Measurements from ENCODE around the gene ACBD4. TPM values are rescaled to one million over a fixed set of nuclear protein-coding genes. Genes with fewer than 3 reads are reported as not detected.

ACBD4 gene
- total and polyA plus RNA-seq, 2 donors (not counting 3 experiments of a cell fraction or from before 2014, with no cell fraction given), result 4.5 to 7.5 TPM

DNA sequence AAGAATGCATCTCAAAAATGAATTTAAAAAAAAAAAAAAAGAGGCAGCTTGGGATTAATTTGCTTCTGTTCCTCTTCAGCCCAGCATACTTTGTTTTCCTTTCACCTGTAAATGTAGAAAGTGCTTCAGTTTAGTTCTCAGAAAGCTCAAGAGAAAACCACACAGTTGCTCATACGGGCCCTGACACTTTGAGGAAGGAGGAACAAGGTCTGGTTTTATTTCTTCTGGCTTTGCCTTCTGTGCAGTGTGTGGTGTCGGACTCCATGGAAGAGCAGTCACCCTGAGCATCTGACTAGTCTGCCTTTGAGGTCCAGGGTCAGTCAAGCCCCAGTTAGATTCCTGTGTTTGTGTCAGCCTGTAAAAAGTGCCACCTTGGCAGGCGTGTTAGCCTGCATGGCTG, 46.7 kb upstream of the ACBD4 start:
- Histone ChIP-seq H3K79me2 (ENCODE audit: control insufficient read depth, insufficient read depth, low read length) (no peaks in the 10 kb centered on the region), H3K9me1 (replicated peaks; ENCODE audit: control insufficient read depth, extremely low read depth, insufficient read depth, low read length) (no peaks in the 10 kb centered on the region), H3K4me1 (ENCODE audit: control insufficient read depth, extremely low read depth, insufficient read depth, low read length) (peaks cover 19% of the 10 kb centered on the region), H3K4me2 (ENCODE audit: insufficient read depth, low read length) (no peak overlapping the region), H2AFZ (ENCODE audit: low read depth, low read length) (no peak overlapping the region), H3K4me3 (replicated peaks in 1 of 3; ENCODE audit: insufficient read depth in 1 of 3, low read depth in 1 of 3, low read length in 3 of 3) (no peak overlapping the region), H3K9me3 (replicated peaks; ENCODE audit: control insufficient read depth, insufficient read depth, low read length) (no peaks in the 10 kb centered on the region), H3K36me3 (ENCODE audit: control insufficient read depth in 2 of 2, extremely low read depth in 1 of 2, insufficient read depth in 2 of 2, low read length in 2 of 2) (peaks cover 15 to 32% of the 10 kb centered on the region in 2 experiments), H3K9ac (replicated peaks; ENCODE audit: extremely low read depth, insufficient read depth, low read length) (no peak overlapping the region), H3K27ac (ENCODE audit: insufficient read depth, low read depth, low read length) (no peak overlapping the region), H4K20me1 (replicated peaks; ENCODE audit: control insufficient read depth, extremely low read depth, insufficient read depth, low read length) (no peaks in the 10 kb centered on the region), H3K27me3 (ENCODE audit: control insufficient read depth in 2 of 2, insufficient read depth in 2 of 2, low read length in 2 of 2) (no peaks in the 10 kb centered on the region)
- intact Hi-C loops (cut with micrococcal nuclease) (no loop called here), dilution Hi-C loops (cut with MboI; ENCODE audit: extremely low pct_ligation_motif_present, low sequenced_read_pairs) (no loop called here)
- BruUV-seq (replicated peaks), result no TSS peak
- POLR2A ChIA-PET, result no interaction called here
- DNase-seq (ENCODE audit: low read depth, low spot score) (no peak), FAIRE-seq (no peak)
- TF ChIP-seq JUN (IDR thresholded peaks at IDR 0.05; ENCODE audit: borderline replicate concordance, insufficient read depth, insufficient read length, low read depth) (no peak), MAX (IDR thresholded peaks at IDR 0.05; ENCODE audit: insufficient read depth, insufficient read length) (no peak), EZH2 (IDR thresholded peaks at IDR 0.05; ENCODE audit: borderline replicate concordance, low read depth, low read length, severe bottlenecking) (no peak), MYC (IDR thresholded peaks at IDR 0.05; ENCODE audit: low read depth, low read length) (no peak), GATA2 (IDR thresholded peaks at IDR 0.05; ENCODE audit: insufficient read depth, insufficient read length, low read depth, low read length) (no peak), POLR2A (IDR thresholded peaks at IDR 0.05; ENCODE audit: low read depth, low read length) (no peak), POLR2AphosphoS5 (IDR thresholded peaks at IDR 0.05; ENCODE audit: insufficient read depth, low read depth, low read length) (no peak), FOS (IDR thresholded peaks at IDR 0.05; ENCODE audit: borderline replicate concordance, insufficient read depth, low read length) (no peak)
- TF ChIP-seq, protein P1, sequence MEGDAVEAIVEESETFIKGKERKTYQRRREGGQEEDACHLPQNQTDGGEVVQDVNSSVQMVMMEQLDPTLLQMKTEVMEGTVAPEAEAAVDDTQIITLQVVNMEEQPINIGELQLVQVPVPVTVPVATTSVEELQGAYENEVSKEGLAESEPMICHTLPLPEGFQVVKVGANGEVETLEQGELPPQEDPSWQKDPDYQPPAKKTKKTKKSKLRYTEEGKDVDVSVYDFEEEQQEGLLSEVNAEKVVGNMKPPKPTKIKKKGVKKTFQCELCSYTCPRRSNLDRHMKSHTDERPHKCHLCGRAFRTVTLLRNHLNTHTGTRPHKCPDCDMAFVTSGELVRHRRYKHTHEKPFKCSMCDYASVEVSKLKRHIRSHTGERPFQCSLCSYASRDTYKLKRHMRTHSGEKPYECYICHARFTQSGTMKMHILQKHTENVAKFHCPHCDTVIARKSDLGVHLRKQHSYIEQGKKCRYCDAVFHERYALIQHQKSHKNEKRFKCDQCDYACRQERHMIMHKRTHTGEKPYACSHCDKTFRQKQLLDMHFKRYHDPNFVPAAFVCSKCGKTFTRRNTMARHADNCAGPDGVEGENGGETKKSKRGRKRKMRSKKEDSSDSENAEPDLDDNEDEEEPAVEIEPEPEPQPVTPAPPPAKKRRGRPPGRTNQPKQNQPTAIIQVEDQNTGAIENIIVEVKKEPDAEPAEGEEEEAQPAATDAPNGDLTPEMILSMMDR (IDR thresholded peaks at IDR 0.05; ENCODE audit: extremely low read depth in 1 of 2, insufficient read depth in 1 of 2, low read depth in 1 of 2, low read length in 2 of 2), result no peak
- CTCF ChIA-PET, result interaction anchor here (0.9 to 2.4 kb wide), 3 partner anchors 10 to 67 kb away, joined by 3 to 5 read pairs (median 3); no protein-coding TSS in a partner anchor
